GM13976 (cell line): Measurements from ENCODE around the gene DRC7.
"Not testable (repeated sequence)": the region's sequence is repeated elsewhere in the genome, so short reads cannot be mapped to it uniquely, and the experiment has no call there.

Source experiments
- DNase-seq: peaks from one replicate; pipeline ENCODE4 v3.0.0; 2012; ENCODE audit warnings: low spot score
- in situ Hi-C: fragments of 300-500 bp; cut with MboI; formaldehyde crosslinking; loops from one replicate; pipeline ENCODE4 v1.12.0; 2022; ENCODE audit warnings: low sequenced_read_pairs, mixed read lengths, inconsistent platforms; ENCODE audit not compliant: unreplicated experiment
- TF ChIP-seq, protein P1 (sequence below): IDR thresholded peaks from 2 replicates; pipeline ENCODE4 v1.5.1; 2012; ENCODE audit warnings: borderline replicate concordance, mild to moderate bottlenecking; ENCODE audit not compliant: insufficient read depth; ENCODE audit errors: extremely low read depth, missing control alignments, control extremely low read depth

The DRC7 gene

DNA sequence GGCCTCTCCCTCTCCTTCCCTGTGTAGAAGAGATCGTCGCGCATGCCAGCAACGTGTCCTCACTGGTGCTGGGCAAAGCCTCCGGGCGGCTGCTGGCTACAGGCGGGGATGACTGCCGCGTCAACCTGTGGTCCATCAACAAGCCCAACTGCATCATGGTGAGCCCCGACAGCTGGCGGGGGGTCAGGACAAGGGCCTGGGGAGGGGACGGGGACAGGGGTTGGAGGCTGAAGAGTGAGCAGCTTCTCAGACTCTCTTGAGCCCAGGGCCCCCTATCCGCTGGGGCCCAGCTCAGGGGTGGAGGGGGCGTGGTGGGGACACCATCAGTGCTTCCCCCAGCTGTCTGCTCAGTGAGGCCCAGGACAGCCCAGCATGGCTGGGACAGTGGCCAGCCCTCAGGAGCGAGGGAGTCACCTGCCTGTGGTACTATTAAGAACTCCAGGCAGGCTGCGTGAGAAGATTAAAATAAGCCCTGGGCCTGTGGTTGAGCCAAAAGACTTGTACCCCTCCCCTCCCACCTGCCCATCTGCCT, 47.1 kb downstream of the DRC7 start:
- TF ChIP-seq, protein P1, sequence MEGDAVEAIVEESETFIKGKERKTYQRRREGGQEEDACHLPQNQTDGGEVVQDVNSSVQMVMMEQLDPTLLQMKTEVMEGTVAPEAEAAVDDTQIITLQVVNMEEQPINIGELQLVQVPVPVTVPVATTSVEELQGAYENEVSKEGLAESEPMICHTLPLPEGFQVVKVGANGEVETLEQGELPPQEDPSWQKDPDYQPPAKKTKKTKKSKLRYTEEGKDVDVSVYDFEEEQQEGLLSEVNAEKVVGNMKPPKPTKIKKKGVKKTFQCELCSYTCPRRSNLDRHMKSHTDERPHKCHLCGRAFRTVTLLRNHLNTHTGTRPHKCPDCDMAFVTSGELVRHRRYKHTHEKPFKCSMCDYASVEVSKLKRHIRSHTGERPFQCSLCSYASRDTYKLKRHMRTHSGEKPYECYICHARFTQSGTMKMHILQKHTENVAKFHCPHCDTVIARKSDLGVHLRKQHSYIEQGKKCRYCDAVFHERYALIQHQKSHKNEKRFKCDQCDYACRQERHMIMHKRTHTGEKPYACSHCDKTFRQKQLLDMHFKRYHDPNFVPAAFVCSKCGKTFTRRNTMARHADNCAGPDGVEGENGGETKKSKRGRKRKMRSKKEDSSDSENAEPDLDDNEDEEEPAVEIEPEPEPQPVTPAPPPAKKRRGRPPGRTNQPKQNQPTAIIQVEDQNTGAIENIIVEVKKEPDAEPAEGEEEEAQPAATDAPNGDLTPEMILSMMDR: no peak
- in situ Hi-C loops: no loop called here
- DNase-seq: no peak

DNA sequence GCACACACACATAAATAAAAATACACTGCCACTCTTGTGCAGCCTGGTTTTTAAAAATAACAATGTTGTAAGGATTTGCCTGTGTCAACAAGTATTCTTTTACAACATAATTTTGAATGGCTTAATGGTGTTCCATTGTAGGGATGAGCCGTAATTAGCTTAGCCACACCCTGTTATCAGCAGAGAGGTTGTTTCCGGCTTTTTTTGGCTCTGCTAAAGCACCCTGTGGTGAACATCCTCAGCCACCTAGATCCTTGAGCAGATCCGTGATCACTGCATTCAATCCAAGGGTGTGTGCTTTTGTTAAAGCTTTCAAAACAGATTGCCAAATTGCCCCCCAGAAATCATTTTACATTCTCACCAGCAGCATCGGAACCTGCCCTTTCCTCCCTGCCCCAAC, 47.9 kb downstream of the DRC7 start:
- no peak for DNase-seq
- TF ChIP-seq, protein P1: no peak
- in situ Hi-C loops: no loop called here

DNA sequence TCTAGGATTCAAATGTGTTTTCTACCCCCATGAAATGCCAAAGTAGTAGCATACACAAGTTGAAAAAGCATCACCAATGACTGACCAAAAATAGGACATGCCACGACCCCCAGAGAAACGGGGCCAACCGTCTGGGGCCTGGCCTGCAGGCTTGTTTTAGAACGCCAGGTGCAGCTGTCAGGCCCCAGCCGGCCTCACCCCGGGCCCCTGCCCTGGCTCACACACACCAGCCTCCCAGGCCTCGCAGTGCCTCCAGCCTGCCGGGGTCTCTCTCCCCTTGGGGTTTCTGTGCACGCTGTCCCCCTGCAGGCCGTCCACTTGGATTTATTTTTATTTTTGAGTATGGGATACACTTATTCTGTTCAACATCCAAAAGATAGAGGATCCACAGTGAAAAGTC, 48.9 kb downstream of the DRC7 start:
- TF ChIP-seq, protein P1: no peak
- no peak for DNase-seq
- in situ Hi-C loops: no loop called here

DNA sequence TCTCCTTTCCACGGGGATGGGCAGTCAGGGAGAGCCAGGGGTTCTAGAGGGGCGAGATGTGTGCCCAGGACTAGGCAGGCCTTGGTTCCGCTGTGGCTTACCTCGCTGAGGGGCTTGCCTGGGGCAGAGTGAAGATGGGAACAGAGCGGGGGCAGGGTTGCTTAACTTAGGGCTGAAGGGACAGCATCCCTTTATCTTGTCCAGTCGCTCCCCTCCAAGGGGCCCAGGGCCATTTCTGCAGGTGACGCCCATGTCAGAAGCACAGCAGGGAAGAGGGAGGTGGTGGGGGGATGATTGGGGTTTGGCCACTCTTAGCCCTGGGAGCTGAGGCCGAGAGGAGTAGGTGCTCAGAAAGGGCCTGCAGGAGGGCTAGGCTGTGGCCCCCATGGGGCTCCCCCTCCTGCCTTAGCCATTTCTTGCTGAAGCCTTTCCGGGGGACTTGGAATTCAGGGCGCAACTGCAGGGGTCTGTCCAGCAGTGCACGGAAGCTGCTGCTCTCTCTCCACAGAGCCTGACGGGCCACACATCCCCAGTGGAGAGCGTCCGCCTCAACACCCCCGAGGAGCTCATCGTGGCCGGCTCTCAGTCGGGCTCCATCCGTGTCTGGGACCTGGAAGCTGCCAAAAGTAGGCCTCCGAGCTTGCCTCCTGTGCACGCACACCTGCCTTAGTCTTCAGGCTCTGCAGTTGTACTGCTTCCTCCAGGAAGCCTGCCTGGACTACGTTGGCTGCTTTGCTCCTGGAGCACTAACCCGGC, 49.5 kb downstream of the DRC7 start:
- TF ChIP-seq, protein P1: no peak
- no peak for DNase-seq
- in situ Hi-C loops: no loop called here

DNA sequence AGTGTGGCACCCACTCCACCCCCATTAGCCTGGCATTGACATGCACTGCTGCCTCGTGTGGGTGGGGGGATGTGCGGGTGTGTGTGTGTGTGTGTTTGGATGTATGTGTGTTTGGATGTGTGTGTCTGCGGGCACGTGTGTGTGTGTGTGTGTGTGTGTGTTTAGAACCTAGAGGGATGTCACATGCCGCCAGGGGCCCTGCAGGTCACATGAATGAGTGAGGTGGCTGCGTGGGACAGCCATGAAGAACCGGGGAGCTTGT, 50.0 kb downstream of the DRC7 start:
- TF ChIP-seq, protein P1: no peak
- DNase-seq: no peak
- in situ Hi-C loops: no loop called here

DNA sequence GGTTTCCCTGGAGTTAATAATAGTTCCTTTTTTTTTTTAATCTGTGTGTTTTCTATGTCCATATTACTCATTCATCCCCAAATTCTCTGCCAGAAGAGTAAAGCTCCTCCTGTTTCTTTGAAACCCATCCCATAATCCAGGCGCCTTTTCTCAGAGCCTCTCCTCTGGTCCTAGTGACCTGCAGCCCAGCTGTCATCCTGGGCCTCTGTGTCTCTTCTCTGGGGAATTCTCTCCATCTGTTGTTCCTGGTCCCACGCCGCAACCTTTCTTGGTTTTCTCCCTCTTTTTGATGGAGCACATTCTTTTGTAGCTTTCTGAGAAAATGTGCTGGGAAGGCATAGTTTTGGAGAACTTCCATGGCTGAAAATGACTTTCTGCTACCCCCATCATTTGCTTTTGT, 51.2 kb downstream of the DRC7 start:
- in situ Hi-C loops: no loop called here
- TF ChIP-seq, protein P1: no peak
- no peak for DNase-seq

DNA sequence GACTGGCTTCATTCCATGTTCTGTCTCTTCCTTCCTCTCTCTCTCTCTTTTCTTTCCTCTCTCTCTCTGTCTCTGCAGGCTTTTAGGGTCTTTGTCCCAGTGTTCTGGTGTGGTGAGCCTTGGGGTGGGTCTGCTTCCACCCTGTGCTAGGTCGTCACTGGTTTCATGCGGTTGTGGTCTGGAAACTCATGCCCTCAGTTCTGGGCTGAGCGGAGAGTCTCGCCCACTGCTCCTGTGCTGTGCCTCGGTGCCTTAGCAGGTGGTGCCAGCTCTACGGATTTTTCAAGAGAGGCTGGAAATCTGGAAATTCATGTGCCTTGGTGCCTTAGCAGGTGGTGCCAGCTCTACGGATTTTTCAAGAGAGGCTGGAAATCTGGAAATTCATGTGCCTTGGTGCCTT, 51.7 kb downstream of the DRC7 start:
- in situ Hi-C loops: not testable (repeated sequence)

More for the DNA sequence above, 51.7 kb downstream of the DRC7 start:
- DNase-seq: not testable (repeated sequence)
